ENCODE results near the gene POLA1.

The POLA1 gene

DNA sequence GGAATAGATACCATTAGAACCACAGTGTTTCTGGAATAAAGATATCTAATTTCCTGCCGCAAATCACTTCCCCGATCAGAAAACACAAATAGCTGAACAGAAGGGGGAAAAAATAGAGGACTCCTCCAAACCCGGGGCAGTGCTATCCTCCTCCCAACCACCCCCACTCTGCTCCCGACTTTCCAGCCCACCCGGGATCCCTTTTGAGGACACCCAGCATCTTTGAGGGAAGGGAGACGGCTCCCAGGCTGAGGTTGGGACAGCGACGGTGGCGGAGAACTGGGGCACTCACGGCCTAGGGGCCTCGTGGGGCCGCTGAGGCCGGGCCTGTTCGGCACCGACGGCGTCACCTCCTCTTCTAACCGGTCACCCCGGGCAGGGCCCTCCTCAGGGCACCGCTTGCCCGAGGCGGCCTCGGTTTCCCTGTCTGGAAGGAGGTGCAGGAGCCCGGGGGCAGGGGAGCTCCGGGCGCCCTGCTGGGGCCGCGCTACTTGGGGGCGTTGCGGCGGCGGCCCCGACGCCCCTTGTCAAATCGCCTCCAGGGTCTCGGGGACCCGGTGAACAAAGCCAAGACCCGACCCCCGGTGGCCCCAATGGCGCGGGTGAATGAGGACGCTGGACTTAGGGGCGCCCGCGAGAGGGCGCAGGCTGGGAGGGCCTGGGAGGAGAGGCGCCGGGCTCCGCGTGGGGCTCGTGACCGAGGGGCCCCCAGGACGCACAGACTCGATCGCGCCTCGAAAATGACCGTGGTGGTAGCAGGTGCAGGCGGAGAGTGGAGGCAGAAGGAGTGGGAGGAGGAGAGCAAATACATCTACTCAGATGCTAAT lies 329.0 kb downstream of the POLA1 start:
- TF ChIP-seq, protein P1, sequence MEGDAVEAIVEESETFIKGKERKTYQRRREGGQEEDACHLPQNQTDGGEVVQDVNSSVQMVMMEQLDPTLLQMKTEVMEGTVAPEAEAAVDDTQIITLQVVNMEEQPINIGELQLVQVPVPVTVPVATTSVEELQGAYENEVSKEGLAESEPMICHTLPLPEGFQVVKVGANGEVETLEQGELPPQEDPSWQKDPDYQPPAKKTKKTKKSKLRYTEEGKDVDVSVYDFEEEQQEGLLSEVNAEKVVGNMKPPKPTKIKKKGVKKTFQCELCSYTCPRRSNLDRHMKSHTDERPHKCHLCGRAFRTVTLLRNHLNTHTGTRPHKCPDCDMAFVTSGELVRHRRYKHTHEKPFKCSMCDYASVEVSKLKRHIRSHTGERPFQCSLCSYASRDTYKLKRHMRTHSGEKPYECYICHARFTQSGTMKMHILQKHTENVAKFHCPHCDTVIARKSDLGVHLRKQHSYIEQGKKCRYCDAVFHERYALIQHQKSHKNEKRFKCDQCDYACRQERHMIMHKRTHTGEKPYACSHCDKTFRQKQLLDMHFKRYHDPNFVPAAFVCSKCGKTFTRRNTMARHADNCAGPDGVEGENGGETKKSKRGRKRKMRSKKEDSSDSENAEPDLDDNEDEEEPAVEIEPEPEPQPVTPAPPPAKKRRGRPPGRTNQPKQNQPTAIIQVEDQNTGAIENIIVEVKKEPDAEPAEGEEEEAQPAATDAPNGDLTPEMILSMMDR (IDR thresholded peaks at IDR 0.05; ENCODE audit: low read depth, low read length): no peak
- no peak for DNase-seq (ENCODE audit: extremely low read depth, low read depth)

DNA sequence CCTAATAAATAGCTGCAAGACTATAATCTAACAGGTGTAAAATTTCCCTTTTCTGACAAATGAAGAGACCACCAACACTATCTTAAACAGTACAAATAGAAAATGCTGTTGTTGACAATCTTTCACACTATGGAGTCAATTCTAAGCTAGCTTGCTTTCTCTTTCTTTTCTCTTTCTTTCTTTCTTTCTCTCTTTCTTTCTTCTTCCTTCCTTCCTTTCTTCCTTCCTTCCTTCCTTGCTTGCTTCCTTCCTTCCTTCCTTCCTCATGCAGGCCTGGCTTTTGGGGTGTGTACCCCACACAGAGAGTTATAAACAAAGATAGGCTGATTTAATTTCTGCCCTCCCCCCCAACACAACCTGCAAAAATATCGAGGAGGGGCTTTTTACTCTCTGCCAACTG lies 330.2 kb downstream of the POLA1 start:
- TF ChIP-seq, protein P1 (IDR thresholded peaks at IDR 0.05; ENCODE audit: low read depth, low read length): no peak
- no peak for DNase-seq (ENCODE audit: extremely low read depth, low read depth)

DNA sequence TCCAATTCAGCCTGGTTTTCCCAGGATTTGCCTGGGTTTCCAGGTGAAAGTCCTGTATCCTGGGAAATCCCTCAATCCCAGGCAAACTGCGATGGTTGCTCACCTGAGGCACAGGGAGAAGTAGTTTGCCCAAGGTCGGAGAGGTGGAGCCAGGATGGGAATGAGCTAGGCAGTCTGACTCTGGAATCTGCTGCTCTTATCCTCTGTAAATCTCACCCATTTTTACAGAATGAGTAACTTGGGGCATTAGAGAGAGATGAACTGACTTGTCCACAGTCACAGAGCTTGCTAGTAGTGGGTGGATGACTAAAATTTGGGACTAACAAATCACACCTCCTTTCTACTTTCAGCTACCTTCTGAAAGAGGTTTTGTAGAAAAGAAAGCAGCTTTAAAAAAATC lies 331.9 kb downstream of the POLA1 start:
- DNase-seq (ENCODE audit: extremely low read depth, low read depth): no peak
- TF ChIP-seq, protein P1 (IDR thresholded peaks at IDR 0.05; ENCODE audit: low read depth, low read length): no peak

DNA sequence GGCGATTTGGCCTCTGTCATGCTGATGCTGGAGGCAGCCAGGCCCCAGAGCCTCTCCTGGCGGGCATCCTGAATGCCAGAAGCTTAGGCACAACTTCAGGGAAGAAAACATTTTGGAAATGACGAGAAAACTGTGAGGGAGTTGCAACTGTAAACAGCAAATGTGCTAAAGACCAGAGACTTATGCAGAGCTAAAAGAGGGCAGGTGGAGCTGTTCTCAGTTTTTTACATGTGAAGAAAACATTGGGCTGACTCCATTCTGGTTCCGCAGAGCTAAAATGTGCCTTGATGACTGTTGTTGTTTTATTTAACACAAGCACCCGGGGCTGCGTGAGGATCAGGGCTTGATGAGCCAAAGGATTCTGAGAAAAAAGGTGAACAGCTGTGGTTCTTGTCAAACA lies 332.9 kb downstream of the POLA1 start:
- DNase-seq (ENCODE audit: extremely low read depth, low read depth): no peak
- TF ChIP-seq, protein P1 (IDR thresholded peaks at IDR 0.05; ENCODE audit: low read depth, low read length): no peak

DNA sequence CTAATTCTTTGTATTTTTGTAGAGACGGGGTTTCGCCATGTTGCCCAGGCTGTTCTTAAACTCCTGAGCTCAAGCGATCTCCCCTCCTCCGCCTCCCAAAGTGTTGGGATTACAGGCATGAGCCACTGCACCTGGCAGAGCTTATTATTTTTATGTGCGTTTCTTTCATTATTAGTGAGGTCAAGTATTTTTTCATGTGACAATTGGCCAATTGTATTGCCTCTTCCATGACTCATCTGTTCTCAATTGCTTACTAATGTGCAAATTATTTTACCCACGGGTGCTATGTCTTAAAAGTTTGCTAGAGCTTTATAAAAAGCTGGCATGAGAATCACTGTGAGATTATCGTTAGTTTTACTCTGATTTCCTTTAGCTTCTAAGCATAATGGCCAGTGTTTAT lies 335.0 kb downstream of the POLA1 start:
- TF ChIP-seq, protein P1 (IDR thresholded peaks at IDR 0.05; ENCODE audit: low read depth, low read length): no peak
- no peak for DNase-seq (ENCODE audit: extremely low read depth, low read depth)

DNA sequence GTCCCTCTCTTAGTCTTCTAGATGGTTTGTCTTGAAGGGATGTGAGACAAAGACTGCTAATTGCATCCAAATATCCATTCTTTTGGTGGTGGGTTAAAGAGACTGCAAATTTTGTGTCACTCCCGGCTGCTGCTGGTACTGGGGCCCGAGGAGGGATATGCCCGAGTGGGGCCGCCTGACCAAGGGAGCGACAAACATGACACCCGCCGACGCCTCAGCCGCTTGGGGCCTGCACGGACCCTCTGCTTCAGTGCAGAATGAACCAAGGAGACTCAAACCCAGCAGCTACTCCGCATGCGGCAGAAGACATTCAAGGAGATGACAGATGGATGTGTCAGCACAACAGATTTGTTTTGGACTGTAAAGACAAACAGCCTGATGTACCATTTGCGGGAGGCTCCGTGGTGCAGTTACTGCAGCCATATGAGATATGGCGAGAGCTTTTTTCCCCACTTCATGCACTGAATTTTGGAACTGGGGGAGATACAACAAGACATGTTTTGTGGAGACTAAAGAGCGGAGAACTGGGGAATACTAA lies 335.6 kb downstream of the POLA1 start:
- TF ChIP-seq, protein P1 (IDR thresholded peaks at IDR 0.05; ENCODE audit: low read depth, low read length): no peak
- DNase-seq (ENCODE audit: extremely low read depth, low read depth): no peak

DNA sequence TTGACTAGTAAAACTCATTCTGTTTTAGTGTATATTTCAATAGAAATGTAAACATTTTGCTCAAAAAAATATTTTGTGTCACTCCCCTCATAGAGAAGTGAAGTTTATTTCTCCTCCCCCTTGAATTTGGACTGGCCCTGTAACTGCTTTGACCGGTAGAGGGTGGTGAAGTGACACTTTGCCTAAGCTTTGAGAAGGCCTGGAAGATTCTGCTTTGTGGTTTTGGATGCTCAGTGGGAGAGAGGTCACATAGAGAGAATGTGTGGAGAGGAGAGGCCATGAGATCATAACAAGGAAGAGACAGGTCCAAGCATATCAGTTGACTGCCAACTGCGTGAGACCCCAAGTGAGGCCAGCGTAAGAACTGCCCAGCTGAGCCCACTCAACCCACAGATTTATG lies 341.2 kb downstream of the POLA1 start:
- DNase-seq (ENCODE audit: extremely low read depth, low read depth): no peak
- TF ChIP-seq, protein P1 (IDR thresholded peaks at IDR 0.05; ENCODE audit: low read depth, low read length): no peak

Measured in AG09319 (cell line).